AML-193 (cell line): ENCODE results near the gene PMEPA1.

Experiments used
- DNase-seq, 2 experiments: peaks; one replicate each; lab custom pipeline; 2025; lab: John Stamatoyannopoulos, UW

The PMEPA1 gene

DNA sequence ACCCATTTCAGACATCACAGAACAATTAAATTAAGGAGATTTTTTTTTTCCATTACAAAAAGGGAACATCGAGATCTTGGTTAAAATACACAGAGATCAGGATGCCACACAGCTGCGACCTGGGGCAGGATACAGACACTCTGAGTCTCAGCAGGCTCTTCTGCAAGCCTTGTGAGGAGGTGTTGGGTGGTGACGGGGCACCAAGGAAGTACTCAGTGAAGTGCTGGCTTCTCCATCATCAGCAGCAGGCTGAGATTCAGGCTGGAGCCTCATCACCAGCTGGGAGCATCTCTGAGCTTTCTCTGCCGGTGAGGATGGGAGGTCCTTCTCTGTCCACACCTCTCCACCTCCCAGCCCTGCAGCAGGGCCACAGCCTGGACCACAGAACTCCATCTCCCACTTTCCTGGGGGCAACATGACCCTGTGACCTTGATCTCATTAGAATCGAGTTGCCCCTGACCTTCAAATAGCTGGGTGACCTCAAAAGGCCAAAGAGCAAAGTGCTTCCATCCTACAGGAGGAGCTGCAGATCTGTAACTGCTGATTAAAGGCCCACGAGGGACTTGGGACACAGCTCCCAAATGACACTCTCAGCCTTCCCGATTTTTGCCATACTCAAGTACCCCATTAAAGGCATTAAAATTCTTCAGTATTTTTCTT is 16.0 kb downstream of the PMEPA1 start:
- DNase-seq: no peak

DNA sequence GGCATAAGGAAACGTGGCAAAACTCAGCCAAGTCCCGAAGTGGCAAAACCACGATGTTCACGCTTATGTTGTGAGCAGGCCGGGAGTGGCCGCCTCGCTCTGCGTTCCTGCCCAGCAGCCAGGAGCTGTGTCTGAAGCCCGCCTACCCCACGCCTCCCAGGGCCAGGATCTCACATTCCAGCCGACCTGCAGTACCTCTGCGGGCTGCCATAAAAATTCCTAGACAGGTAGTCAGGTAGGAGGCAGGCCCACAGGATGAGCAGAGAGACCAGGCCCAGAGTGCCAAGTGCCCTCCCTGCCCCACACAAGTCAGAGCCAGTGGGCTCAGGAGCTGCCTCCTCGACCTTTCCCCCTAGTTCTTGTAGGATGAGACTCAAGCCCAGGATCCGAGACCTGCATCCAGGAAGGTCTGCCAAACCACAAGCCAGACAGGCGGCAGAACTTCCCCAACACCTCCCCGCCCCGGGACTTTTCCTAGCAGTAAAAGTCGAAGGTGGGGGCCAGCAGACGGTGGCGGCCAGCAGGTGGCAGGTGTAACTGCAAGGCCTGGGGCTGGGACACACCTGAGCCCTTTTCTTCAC is 16.7 kb downstream of the PMEPA1 start:
- no peak for DNase-seq

DNA sequence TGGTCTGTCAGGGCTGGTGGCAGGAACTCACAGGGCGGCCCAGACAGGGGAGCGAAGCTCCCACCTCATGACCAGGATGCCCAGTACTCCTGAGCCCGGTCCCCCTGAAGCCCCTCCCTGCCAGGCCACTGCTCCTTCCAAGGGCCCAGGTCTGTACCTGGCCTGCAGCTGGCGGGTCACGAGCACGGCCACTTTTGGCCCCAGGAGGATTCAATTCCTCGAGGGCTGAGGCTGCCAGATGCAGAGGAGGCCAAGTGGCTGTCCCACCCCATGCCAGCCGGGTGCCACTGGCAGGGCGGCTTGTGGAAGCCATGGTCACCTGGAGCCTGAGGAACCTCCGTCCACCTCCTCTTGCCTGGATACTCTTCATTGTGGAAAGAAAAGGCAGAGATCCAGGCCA is 17.4 kb downstream of the PMEPA1 start:
- no peak for DNase-seq

DNA sequence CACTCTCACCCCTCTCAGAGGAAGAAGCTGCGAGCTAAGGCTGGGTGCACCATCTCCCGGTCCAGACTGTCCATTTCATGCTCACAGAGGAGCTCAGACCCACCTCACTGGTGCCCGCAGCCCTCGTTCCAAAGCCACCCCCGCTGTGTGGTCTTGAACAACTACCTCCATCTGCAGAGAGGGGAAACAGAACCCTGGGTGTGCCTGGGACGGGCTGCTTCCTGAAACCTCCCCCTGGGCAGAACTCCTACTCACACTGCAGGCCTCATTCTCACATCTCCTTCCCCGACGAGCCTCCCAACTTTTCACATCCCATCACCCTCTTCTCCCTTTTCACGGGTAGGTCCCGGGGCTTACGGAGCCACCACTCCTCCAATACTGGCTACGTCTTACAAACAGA is 18.1 kb downstream of the PMEPA1 start:
- DNase-seq: no peak

DNA sequence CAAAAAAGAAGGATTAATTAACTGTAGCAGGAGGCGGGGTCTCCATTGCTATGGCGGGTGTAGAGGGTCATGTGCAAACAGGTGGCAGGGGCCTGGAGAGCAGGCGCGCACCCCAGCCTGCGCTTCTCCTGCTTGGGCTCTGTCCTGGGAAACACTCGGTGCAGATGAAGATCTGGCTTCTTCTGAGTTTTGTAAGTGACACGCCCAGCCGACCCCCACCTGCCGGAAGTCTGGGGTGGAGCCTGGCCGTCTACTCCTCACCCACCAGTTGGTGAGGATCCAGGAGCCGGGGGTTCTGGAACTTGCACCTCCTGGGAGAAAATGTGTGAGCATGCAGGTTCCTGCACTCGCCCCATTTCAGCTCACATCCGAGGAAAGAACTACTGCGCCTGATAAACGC is 19.3 kb downstream of the PMEPA1 start:
- no peak for DNase-seq

DNA sequence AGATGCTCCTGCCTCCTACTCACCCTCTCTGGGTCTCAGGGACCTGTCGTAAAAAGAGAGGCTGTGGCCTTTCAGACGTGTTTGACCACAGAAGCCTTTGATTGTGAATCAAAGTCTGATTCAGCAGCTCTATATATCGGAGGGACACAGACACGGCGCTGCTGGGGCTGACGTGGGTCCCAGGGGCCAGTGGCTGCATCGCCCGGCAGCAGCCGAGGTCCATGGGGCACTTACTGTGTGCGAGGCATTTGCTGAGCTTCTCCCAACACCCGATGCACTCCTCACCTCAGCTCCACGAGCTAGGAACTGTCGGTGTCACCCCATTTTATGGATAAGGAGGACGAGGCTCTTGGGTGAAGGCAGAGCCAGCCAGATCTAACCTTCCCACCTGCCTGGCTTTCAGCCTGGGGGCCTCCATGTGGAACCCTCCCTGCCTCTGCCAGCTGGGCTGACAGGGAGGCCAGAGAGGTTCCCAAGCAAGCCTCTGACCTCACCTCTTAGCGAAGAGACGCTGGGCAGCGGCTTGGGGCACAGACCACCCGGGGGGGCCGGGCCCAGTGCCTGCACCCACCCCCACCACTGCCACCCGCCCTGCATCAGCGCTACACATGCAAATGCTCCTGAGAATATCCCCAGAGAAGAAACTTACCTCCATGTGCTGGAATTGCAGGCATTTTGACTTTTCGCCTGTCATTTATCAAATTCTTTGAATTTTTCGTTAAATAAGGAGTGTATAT is 19.9 kb downstream of the PMEPA1 start:
- DNase-seq: no peak

DNA sequence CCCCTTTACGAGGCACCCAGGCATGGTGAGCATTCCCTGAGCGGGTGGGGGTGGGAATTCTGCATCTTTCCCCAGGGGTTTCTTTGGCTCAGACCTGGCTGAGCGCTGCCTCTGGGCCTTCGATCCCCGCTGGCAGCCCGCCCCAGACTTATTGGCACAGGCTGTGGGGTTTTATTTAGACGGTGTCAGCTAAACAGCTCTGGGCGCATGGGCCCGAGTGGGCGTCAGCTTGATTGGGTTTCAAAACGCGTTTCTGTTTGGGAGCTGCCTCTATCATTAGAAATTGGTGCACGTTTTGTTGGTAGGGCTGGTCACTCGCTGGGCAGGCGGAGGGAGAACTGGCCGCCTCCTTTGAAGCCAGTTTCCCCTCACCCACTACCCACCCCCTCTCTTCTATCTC is 21.0 kb downstream of the PMEPA1 start:
- DNase-seq: no peak

DNA sequence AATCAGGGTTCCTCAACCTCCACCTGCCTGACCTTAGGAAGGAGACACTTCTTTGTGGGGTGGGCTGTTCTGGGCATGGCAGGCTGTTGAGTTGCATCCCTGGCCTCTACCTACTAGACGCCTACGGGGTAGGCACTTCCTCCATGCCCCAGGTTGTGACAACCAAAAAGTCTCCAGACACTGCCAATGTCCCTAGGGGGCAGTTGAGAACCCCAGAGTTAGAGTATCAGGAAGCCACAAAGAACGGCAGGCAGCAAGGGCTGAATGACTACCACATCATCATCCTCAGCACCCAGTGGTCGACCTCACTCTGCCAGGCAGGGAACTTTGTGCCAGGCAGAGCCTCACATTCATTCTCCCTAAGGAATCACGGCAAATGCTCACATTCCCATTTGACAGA is 21.5 kb downstream of the PMEPA1 start:
- DNase-seq: no peak

DNA sequence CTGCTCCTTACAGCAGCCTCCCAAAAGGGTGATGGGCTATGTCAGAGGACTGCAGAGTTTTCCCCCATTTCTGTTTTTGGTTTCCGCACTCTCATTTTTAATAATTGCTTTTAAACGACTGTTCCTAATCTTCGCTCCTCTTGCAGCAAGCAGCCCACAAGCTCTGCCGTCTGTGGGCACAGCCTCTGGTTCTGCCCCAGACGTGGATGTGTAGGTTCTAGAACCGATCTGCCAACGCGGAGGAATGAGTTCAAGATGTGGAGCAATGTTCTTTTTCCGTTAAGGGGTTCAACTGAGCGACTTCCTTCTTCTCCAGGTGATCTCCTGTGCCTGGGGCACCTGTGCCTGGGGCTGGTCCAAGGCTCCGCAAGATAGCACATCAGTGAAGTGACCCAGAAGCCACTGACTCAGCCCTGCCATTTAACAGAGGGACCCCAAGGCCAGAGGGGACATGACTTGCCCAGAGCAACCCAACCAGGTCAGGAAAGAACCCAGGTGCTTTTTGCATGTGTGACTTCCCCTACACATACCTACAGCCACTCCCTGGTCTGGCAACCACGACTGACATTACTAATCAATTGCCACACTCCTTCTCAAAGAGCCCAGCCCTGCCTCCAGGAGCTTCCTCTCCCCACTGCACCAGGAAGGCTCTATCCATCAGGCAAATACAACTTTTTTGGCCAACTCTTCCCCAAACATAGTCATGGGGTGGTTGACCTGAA is 22.7 kb downstream of the PMEPA1 start:
- DNase-seq: no peak

DNA sequence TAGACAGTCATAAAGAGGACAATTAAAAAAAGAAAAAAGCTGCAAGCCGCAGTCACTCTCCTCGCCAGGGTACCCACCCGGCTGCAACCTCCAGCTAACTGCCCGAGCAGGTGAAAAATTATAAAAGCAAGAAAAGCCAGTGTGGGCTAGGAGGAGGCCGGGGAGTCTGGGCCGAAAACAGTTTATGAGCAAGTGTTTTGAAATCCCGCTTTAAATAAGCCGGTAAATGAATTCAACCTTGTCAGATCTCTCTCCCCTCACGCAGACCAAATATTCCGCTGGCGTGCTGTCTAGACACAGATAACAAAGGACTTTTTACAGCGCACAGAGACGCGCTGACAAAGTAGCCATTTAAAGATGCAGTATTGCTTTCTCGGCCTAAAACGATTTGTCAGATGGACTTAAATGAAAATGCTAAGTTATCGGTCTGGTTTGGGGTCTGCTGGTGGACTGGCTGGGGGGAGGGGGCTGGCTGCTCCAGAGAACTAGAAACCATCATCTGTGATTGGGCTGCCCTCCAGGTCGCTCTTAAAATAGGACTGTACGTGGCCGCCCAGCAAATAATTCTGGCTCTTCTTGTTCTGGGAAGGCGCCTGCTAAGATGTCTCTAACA is 24.6 kb downstream of the PMEPA1 start:
- DNase-seq: no peak

DNA sequence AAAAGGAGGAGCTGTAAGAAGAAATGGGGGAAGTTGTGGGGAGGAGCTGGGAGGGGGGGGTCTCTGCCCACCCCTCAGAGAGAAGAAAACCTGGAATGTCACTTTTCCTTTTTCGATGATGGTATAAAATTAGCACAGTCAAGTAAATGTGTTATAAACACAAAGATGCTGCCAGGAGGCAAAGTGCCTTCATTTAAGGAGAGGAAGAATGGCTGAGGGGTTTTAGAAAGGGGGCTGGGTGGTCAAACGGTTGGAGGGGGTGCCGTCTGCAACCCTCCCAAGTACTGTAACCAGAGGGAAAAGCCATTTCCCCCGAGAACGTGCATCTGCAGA is 25.0 kb downstream of the PMEPA1 start:
- DNase-seq: no peak

DNA sequence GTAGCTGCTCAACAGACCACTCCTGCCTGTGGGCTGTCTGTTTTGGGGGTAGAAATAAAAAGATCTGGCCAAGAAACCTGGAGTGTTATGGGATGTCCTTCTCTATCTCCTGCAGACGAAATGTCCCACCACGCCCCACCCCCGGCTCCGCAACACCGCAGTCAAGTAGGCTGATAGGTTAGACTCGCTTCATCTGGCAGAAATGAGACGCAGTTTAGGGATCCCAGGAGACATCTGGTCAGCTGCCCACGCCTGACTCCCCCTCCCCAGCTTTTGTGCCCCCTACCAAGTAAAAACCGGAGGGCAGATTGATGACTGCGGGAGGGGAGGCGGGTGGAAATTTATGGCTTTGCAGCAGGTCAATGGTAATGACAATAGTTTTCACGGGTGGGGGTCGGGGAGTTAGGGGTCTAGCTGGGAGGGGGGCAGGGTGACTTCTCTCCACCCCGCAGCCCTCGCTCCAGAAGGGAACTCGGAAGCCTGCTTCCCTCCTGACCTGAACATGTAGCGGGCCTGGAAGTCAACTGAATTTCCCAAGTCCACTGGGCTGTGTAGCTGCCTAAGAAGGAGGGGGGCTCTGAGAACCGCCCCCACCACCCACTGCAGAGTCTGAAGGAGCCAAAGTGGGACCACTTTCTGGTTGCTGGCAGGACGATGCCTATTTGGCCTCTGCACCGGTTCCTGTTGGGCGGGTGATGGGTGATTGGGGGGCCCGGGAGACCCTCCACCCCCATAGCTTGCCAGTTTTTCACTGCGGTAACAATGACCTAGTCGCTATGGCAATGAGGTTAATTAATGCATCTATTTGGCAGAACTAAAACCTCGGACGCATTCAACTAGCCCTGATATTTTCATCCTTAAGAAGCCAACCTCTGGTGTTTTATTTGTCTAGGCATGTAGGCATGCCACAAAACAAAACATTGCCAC is 25.7 kb downstream of the PMEPA1 start:
- no peak for DNase-seq

DNA sequence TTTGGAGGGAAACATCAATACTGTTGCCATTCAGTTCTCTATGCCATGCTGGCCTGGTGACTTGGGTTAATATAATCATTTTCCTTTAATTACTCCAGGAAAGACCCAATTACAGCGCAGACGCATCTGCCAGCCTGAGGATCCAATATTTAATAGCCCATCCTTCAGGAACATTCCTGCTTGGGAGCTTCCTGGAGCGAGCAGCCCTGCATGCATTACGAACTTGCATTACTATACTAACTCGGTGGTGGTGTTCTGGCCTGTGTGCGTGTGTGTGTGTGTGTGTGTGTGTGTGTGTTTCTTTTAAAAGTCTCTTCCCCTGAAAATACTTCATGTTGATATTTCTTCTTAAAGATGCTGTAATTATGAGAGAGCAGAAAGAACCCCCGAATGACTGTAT is 26.5 kb downstream of the PMEPA1 start:
- no peak for DNase-seq

DNA sequence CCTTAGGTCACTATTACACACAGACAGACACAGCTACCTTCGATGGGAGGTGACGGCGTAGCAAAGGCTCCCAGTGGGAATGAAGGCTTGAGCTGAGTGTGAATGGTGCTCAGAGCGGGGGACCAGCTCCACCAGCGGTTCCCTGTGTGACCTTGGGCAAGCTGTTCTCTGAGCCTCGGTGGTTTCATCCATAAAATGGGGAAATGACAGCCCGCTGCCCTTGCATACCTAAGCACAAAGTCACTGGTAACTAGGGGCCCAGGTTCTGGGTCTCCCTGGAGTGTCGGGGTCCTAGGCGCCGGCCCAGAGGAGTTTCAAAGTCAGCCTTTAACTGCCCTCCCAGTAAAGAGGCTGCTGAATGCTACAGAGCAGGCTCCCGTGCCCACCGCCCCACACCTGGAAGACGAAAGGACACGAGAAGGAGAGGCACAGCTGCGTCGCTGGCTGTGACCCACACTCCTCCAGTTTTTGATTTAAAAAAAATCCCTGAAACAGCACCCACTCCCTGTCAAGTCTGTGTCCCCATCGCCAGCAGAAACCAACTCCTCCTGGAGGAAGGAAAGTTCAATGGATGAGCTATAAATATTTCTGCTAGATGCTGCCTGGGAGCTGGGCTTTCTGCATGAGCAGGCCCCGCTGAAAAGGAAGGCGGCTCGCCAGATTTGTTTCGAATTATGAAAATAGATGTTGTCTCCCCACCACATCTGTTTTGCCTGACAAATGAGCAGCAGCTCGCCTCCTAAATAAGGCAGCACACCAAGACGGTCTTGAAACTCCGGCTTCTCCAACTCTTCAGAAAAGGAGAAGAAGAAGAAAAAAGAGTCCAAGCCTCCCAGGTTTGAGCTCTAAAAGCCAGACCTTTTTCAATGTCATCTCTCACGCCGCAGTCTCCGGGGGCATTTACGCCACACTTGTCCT is 27.4 kb downstream of the PMEPA1 start:
- no peak for DNase-seq

DNA sequence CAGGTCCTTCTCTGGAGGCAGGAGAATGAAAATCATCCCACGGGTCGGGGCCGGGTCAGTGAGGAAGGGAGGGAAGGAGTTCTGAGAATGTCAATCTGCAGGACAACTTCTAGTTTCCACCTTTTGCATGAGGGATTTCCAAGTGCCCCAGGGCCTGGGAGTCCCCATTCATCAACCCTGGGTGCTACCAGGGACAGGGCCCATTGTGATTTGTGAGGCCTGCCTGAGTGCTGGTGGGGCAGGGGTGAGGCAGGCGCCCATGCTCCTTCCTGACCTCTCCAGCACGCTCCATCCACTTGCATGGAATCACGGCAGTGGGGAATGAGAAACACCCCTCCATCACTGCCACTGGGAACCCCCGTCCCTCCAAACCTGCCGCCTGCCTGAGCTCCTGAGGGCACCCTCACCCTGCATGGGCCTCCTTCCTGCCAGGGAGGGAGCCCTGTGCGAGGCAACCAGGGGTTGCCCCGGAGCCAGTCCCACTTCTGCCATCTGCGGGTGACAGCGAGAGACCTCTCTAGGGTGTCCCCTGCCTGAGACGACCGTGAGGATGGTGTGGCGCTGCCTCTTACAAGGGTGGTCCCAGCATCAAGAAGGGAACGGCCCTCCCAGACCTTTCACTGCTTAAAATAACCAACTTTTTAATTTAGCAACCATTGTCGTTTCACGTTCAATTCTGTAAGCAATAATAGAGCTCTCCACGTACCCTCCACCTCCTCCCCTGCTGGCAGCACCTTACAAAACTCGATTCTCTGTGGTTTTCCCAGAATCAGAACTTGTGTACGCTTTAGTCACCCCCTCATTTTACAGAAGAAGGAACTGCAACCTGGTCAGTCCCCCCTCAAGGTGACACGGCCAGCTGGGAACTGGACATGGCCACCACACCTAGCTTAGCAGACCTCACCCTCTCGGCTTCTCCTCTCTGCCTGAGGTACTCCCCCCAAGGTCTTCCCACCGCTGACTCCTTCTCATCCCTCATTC is 28.6 kb downstream of the PMEPA1 start:
- DNase-seq: no peak

DNA sequence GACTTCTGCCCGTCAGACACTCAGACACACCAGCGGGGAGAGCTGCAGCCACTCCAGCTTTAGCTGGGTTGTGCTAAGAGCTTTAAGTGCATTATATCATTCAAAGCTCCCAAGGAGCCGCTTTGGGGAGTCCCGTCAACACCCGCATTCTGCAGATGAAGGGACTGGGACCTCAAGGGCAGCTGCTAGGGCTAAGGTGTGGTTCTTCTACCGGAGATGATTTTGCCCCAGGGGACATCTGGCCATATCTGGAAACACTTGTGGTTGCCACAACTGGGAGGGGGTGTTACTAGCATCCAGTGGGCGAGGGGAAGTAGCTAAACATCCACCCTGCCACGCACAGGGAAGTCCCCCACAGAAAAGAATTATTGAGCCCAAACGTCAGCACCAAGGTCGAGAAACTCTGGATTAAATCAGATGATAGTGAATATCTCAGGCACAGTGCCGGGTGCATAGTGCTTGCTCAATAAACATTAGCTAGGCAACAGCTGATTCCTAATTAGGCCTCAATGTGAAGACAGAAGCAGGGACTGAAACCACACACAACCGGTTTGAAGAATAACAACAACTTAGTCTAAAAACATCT is 29.6 kb downstream of the PMEPA1 start:
- no peak for DNase-seq

DNA sequence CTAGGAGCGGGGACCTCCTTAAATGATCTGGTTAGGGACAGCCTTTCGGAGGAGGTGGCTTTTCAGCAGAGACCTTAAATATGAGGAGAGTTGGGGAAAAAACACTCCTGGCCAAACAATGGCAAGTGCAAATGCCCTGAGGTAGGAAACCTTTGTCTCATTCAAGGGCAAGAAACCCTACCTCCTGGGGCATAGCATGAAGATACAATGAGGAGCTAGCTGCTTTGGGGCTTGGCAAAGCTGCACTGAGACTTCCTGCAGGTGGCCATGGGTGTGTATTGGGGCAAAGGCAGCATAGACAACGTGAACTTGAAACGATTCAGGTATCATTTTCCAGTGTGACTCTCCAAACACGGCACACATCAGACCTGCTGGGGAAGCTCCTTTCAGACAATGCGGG is 30.7 kb downstream of the PMEPA1 start:
- no peak for DNase-seq

DNA sequence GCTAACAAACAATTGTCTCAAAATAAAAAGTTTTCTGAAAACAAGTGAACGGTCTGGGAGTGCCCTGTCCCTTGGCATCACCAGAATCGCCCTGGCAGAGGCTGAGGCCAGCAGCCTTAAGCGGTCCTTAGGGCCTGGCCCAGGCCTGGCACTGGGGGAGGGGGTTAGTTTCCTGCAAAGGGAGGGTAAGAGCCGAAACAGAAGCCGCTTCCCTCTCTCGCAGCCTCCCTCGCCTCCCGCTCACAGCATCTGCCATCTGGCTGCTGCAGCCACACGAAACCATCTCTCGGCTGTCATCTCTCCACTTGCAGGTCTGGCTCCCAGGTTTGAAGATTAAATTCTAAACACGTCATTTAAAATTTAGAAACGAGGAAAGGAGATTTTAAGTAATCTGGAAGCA is 31.5 kb downstream of the PMEPA1 start:
- DNase-seq: no peak

DNA sequence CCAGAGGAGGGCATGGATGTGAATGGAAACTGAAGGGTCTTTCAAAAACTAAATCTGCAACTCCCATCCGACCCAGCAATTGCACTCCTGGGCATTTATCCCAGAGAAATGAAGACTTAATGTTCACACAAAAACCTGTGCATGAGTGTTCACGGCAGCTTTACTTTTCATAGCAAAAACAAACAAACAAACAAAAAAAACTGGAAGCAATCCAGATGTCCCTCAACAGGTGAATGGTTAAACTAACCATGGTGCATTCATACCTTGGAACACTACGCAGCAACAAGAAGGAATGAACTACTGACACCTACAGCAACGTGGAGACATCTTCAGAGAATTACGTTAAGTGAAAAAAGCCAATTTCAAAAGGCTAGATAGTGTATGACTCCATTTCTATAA is 32.2 kb downstream of the PMEPA1 start:
- DNase-seq: no peak
